H4 (cell line): ENCODE results near the gene MAGI2. TPM values are rescaled to one million over a fixed set of nuclear protein-coding genes. Genes with fewer than 3 reads are reported as not detected.
"Not testable (repeated sequence)": the region's sequence is repeated elsewhere in the genome, so short reads cannot be mapped to it uniquely, and the experiment has no call there.

Source experiments
- DNase-seq: peaks from one replicate; pipeline ENCODE4 v3.0.0-alpha.2; 2015; ENCODE audit warnings: low spot score
- total RNA-seq: library from RNA; depleted of rRNA; stranded (reverse); fragments of >200 nt; shearing (Covaris generic); gene quantifications from 2 replicates; pipeline ENCODE4 v1.2.3, GENCODE V29; 2014

Gene MAGI2
- total RNA-seq, 1 experiment from 2014 or later = 1.8 TPM

DNA sequence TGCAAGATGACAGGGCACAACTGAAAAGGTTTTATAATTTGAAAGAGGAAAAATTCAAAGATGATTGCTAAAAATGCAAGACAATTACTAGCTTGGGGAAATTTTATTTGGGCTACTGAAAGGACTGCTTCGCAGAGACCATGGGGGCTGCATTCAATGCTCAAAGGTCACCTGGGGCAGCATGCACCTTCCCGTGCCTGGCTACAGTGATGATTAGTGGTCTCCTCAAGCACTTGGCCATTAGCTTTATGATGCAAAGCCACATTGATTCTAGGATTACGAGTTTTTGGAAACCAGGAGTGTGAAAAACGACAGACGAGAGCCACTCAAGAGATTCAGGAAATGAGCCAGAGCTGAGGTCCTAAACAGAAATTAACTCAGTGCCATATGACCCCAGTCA lies 890.3 kb downstream of the MAGI2 start:
- DNase-seq = no peak

GRCh38 chr7:78562191-78562590 lies 891.3 kb downstream of the MAGI2 start:
- DNase-seq = no peak

DNA sequence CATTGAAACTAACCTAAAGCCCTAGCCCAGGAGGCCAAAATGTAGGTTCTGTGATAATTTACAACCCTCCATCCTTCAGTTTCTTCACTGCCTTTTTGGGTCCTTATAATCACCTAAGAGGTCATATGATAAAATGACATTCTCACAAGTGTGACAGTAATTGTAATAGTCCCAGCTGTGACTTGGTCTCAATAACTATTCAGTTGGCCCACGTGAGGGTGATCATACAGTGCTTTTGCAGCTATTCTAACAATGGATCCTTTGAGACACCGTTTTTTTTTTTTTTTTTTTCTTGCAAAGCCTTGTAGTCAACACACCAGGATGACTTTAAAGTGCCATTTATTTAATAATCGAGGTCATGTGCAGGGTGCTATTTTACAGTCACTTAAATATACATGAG lies 894.9 kb downstream of the MAGI2 start:
- no peak for DNase-seq

DNA sequence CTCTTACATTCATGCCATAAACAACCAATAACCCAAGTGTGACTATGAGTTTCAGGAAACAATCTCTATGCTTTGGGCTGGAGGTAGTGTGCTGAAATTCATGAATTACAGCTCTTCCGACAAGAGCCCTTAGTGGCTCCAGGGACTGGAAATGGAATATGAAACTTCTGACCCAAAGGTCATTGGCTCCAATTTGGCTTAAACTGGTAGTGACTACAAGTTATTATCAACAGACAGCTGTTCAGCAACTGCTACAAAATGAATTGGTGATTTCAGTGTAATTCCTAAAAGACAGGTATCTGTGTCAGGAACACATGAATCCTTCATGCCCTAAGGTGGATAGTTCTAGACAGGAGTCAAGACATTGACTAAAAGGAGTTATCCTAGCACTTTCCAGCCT lies 909.5 kb downstream of the MAGI2 start:
- no peak for DNase-seq

DNA sequence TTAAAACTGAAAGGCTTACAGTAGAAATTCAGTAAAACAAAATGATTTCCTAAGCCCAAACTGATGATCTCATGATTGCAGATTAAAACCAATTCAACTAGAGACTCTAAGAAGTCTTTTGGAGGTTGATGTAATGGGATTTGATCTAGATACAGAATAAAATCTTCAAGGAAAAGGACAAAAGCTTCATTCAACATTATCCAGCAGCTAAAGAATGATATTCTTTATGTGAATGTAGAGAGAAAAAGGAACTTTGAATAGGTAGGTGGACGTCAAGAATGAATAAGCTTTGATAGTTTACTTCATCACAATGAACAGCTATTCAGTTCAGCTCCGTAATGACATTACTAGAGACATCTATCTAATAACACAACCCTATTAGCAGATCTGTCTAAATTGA lies 910.5 kb downstream of the MAGI2 start:
- DNase-seq = no peak

DNA sequence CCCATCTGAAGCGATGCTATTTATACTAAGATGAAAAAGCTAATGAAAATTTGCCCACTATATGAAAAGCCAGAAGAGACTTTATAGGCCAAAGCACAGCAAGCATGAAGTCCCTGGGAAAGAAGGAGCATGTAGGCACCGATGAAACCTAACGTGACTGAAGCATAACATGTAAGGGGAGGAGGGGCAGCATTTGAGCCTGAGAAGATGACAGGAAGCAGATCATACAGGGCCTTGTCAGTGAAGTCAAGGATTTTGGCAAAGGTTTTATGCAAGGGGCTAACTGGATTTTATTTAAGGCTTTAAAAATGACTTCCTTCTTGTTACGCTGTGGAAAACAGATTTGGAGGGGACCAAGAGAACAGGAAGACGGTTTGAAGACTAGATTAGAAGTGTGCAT lies 910.9 kb downstream of the MAGI2 start:
- no peak for DNase-seq

GRCh38 chr7:78539825-78540224 lies 913.6 kb downstream of the MAGI2 start:
- no peak for DNase-seq

- DNase-seq = peak; percentile 27
Measured at GRCh38 chr7:78535655-78536054, 917.8 kb downstream of the MAGI2 start.

- DNase-seq = no peak
Measured at GRCh38 chr7:78530351-78530750, 923.1 kb downstream of the MAGI2 start.

- no peak for DNase-seq
Measured at GRCh38 chr7:78529392-78529791, 924.1 kb downstream of the MAGI2 start.

GRCh38 chr7:78528964-78529363 lies 924.5 kb downstream of the MAGI2 start:
- DNase-seq = no peak

- DNase-seq = no peak
Measured at GRCh38 chr7:78523930-78524329, 929.5 kb downstream of the MAGI2 start.

DNA sequence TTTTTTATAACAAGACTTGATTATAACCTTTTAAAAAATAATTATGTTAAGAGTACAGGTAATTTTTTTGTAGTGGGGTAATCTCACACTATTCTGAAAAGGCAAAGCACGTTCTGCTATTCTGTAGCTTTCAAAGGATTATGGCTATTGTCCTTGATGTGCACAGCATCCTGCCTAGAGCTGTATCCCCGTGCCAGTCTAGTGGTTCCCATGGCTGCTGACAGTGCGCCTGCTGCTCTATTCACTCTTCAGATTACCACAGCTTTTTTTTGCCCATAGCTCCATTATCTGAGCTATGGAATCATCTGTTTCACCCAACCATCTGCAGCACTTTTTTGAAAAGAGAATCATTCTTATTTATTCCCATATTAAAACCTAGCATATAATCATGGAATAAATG lies 931.5 kb downstream of the MAGI2 start:
- DNase-seq = no peak

DNA sequence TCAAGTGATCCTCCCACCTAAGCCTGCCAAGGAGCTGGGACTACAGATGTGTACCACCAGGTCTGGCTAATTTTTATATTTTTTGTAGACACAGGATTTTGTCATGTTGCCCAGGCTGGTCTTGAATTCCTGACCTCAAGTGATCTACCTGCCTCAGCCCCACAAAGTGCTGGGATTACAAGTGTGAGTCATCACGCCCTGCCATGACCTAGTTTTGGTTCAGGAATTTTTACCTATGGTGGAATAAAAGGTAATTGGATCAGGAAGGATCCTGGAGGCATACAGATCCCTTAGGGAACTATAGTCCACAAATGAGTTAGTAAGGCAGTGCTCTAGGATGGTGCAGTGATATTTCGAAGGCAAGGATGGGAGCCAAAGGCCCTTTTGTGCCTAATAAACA lies 937.0 kb downstream of the MAGI2 start:
- DNase-seq = no peak

DNA sequence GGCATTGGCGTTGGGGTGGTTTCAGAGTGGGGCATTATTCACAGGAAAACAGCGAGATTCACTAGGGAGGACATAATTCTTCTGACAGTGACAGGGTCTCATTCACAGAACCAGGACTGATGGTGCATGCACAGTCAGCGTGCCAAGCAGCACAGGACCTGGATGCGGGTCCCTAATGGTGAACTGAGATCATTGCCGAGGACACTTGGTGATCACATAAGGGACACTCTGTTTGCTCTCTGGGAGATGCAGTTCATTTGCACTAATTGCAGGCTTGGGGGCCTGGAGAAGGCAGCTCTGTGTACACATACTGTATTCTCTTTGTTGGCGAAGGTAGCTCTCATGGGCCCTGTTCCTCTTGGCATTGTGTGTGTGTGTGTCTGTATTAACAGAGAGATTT lies 938.8 kb downstream of the MAGI2 start:
- no peak for DNase-seq

GRCh38 chr7:78510580-78511188 lies 942.8 kb downstream of the MAGI2 start:
- peak; percentile 58 for DNase-seq

DNA sequence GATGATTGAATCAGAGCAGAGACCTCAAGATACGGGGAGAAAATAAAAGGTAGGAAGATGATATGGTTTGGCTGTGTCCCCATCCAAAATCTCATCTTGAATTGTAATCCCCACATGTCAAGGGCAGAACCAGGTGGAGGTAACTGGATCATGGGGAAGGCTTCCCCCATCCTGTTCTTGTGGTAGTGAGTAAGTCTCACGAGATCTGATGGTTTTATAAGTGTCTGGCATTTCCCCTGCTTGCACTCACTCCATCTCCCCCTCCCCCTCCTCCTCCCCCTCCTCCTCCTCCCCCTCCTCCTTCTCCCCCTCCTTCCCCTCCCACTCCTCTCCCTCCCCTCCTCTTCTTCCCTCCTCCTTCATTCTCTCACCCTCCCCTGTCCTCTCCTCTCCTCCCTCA lies 950.2 kb downstream of the MAGI2 start:
- DNase-seq = not testable (repeated sequence)

- DNase-seq = no peak
Measured at GRCh38 chr7:78501064-78501463, 952.4 kb downstream of the MAGI2 start.

DNA sequence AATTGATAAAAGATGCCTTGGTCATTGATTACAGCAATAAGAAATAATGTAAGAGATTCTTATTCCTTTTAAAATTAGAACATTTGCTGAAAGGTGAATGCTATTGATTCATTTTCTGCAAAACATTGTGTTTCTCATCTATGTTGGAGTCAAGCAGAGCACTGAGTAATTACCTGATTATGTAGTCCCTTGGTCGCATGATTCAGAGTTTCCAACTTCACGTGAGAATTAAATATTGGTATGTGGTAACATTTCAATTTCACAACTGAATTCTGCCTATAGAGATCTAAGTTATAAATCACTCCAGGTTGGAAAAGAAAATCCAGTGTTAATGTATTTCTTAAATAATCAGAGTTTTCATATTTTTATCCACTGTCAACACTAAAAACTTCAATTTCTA lies 953.5 kb downstream of the MAGI2 start:
- DNase-seq = no peak

GRCh38 chr7:78499283-78499682 lies 954.2 kb downstream of the MAGI2 start:
- DNase-seq = no peak

DNA sequence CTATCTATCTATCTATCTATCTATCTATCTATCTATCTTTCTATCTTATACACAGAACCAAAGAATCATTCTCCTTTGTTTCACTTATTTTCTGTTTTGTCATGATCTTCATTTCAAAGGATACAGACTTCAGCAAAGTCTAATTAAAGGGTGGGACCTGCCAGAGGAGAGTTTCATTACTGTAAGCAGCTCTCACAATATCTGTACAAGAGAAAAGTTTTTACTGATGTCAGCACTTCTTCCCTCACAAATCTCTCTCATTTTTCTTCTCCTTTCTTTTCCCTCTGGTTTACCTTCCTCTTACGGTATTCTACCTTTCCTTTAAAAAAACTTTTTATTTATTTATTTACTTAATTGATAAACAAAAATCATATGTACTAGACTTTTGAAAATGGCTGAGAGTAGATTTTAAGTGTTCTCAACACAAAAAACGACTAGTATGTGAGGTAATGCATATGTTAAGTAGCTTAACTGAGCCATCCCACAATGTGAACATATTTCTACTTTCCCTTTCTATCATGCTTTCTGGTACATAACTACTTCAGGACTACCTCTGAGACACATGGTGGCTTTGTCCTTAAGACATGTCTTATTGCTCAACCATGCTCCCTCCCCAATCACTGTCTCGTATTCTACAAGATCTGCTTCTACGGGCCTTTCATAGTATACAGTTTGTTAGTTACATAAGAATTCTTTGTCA lies 955.6 kb downstream of the MAGI2 start:
- DNase-seq = no peak

DNA sequence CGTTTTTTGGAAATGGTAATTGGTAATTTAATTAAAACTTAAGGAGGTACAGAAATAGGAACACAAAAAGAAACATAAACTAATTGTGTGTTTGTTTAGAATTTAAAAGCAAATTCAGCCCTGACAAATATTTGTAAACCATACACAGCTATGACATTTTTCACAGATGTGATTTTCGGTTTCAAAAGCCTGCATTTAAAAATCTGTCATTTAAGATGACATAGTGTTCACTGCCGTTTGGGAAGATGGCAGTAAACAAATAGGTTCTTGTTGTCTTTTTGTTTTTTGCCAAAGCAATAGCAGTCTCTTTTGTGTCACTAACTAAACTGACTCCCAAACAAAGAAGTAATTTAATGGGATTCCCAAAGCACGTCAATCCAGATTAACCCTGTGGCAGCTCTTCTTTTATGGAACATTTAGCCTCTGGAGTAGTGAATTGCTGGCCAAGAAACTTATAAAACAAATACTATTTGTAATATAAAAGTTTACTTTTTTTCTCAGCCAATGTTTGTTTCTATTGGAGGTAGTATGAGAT lies 957.3 kb downstream of the MAGI2 start:
- DNase-seq = no peak

- DNase-seq = no peak
Measured at GRCh38 chr7:78493401-78493800, 960.1 kb downstream of the MAGI2 start.

- no peak for DNase-seq
Measured at GRCh38 chr7:78492146-78492545, 961.3 kb downstream of the MAGI2 start.
